Measurements from ENCODE around the gene EIF5A. TPM values are rescaled to one million over a fixed set of nuclear protein-coding genes. Genes with fewer than 3 reads are reported as not detected.

Gene EIF5A
- total RNA-seq, 1 donor from 2014 or later, result 323 TPM

DNA sequence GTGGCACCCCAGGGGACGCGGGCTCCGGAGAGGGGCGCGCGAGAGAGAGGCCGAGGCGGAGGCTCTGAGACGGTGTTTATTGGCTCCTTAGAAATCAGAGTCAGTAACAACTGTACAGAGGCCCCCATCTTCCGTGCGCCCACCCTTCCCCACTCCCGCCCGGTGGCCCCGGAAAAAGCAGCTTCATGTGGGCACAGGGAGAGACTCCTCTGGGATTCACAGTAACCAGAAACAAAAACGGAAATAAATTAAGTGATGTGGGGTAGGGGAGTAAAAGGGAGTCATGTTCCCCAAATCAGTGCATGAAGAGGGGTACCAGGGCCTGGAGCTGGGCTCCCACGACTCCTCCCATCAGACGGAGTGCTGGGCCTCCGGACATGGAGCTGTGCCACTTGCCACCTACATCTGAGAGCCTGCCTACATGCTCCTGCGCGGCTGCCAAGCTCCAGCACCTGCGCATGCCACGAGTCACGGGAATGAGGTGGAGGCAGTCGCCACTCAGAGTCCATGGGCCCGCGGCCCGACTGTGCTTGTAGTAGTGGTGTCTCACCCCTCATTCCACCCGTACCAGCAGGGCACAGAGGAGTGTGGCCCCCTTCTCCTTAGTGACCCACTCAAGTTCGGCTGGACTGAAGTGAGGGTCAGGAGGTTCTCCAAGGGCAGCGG is 8.3 kb downstream of the EIF5A start:
- H3K27me3 Mint-ChIP-seq, result no peaks in the 10 kb centered on the region
- peak overlapping the region; percentile 92 for H3K27ac Mint-ChIP-seq
- H3K36me3 Mint-ChIP-seq (ENCODE audit: insufficient read depth), result peaks cover 16% of the 10 kb centered on the region
- DNase-seq (ENCODE audit: low spot score, unreplicated experiment), result no peak
- peak overlapping the region; percentile 81 for H3K4me3 Mint-ChIP-seq (ENCODE audit: low read depth)
- H3K9me3 Mint-ChIP-seq (ENCODE audit: low read depth), result no peaks in the 10 kb centered on the region
- TF ChIP-seq, protein P1, sequence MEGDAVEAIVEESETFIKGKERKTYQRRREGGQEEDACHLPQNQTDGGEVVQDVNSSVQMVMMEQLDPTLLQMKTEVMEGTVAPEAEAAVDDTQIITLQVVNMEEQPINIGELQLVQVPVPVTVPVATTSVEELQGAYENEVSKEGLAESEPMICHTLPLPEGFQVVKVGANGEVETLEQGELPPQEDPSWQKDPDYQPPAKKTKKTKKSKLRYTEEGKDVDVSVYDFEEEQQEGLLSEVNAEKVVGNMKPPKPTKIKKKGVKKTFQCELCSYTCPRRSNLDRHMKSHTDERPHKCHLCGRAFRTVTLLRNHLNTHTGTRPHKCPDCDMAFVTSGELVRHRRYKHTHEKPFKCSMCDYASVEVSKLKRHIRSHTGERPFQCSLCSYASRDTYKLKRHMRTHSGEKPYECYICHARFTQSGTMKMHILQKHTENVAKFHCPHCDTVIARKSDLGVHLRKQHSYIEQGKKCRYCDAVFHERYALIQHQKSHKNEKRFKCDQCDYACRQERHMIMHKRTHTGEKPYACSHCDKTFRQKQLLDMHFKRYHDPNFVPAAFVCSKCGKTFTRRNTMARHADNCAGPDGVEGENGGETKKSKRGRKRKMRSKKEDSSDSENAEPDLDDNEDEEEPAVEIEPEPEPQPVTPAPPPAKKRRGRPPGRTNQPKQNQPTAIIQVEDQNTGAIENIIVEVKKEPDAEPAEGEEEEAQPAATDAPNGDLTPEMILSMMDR (IDR thresholded peaks at IDR 0.05; ENCODE audit: unreplicated experiment), result no peak
- H3K4me1 Mint-ChIP-seq (ENCODE audit: low read depth), result peaks cover 9% of the 10 kb centered on the region

DNA sequence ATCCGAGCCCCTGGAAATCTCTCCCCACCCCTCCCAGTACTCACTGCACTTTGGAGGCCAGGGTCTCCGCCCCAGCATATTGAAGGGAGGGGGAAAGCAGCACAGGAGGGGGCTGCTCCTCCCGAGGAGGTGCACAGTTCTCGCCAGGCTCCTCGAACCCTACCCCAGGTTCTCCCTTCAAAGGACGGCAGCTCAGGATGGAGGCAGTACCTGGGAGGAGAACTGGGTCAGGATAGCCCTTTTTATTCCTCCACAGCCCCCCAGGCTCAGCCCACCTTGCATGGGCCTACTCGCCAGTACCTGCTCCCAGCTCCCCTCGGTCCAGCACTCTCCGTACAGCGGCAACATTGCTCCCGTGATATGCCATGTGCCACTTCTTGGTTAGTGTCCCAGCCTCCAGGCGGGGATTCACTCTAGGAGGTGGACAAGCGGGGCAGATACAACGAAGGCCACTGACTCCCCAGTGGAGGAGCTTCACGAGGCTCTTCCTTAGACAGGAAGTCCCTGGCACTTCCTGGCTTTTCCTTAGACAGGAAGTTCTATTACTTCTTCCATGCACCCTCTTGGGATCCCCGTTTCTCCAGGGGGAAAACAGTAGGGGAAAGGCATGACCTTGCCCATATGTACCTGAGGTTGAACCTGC is 9.9 kb downstream of the EIF5A start:
- H3K4me3 Mint-ChIP-seq (ENCODE audit: low read depth), result peak overlapping the region; percentile 46
- peaks cover 9% of the 10 kb centered on the region for H3K4me1 Mint-ChIP-seq (ENCODE audit: low read depth)
- no peaks in the 10 kb centered on the region for H3K9me3 Mint-ChIP-seq (ENCODE audit: low read depth)
- H3K27ac Mint-ChIP-seq, result no peak overlapping the region
- TF ChIP-seq, protein P1 (IDR thresholded peaks at IDR 0.05; ENCODE audit: unreplicated experiment), result no peak
- H3K27me3 Mint-ChIP-seq, result no peaks in the 10 kb centered on the region
- DNase-seq (ENCODE audit: low spot score, unreplicated experiment), result no peak
- peaks cover 14% of the 10 kb centered on the region for H3K36me3 Mint-ChIP-seq (ENCODE audit: insufficient read depth)

DNA sequence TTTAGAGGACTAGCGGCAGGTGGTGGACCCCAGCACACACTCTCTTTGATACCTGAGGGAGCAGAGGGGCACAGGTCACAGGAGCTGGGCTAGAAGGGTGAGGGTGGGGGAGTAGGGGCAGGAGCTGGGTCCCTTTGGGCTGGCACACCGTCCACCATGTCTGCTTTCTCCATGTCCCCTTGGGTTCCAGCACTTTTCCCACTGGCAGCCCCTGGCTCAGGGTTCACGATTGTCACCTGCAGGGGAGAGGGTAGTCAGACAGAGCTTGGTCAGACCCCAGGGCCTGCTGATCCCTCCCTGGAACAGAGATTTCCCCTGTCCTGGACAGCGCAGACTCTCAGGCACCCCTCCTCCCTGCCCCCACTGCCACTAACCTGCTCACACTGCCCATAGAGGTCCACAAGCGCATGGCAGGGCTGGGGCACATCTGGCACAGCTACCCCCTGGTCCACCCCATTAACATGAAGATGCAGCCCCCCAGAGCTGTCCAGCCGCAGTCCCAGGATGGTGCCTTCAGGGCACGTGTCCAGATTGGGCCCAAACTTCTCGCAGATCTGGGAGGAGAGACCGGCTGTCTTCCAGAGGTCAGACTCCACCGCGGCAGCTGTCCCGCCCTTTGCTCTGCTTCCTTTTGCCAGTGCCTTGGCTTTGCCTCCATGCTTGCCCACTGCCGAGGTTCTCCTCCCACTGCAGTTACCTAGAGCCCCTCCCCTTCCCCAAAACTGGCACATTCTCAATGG is 10.9 kb downstream of the EIF5A start:
- Mint-ChIP-seq H3K4me3 (ENCODE audit: low read depth) (no peak overlapping the region), H3K9me3 (ENCODE audit: low read depth) (no peaks in the 10 kb centered on the region), H3K27ac (no peak overlapping the region), H3K27me3 (no peaks in the 10 kb centered on the region), H3K36me3 (ENCODE audit: insufficient read depth) (peaks cover 8% of the 10 kb centered on the region), H3K4me1 (ENCODE audit: low read depth) (peaks cover 9% of the 10 kb centered on the region)
- TF ChIP-seq, protein P1 (IDR thresholded peaks at IDR 0.05; ENCODE audit: unreplicated experiment), result no peak
- no peak for DNase-seq (ENCODE audit: low spot score, unreplicated experiment)

DNA sequence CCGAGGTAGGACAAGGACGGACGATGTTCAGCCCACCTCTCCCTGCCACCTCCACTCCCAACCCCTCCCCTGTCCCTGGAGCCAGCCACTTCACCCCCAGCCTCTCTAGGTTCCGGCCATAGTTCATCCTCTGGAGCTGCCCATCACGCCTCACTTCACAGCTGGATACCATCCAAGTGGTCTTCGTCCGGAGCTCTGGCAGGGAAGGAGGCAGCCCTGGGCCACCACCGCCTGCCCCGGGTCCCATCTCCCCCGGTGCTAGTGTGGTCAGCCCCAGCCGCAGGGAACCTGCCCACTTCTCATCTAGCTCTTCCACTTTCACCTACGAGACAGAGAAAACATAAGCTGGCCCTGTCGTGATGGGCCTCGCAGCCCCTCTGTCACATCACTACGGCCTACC is 14.0 kb downstream of the EIF5A start:
- H3K4me1 Mint-ChIP-seq (ENCODE audit: low read depth), result peaks cover under 1% of the 10 kb centered on the region
- DNase-seq (ENCODE audit: low spot score, unreplicated experiment), result no peak
- H3K27me3 Mint-ChIP-seq, result no peaks in the 10 kb centered on the region
- TF ChIP-seq, protein P1 (IDR thresholded peaks at IDR 0.05; ENCODE audit: unreplicated experiment), result no peak
- H3K9me3 Mint-ChIP-seq (ENCODE audit: low read depth), result no peaks in the 10 kb centered on the region
- no peak overlapping the region for H3K27ac Mint-ChIP-seq
- peaks cover 11% of the 10 kb centered on the region for H3K36me3 Mint-ChIP-seq (ENCODE audit: insufficient read depth)
- H3K4me3 Mint-ChIP-seq (ENCODE audit: low read depth), result no peak overlapping the region

DNA sequence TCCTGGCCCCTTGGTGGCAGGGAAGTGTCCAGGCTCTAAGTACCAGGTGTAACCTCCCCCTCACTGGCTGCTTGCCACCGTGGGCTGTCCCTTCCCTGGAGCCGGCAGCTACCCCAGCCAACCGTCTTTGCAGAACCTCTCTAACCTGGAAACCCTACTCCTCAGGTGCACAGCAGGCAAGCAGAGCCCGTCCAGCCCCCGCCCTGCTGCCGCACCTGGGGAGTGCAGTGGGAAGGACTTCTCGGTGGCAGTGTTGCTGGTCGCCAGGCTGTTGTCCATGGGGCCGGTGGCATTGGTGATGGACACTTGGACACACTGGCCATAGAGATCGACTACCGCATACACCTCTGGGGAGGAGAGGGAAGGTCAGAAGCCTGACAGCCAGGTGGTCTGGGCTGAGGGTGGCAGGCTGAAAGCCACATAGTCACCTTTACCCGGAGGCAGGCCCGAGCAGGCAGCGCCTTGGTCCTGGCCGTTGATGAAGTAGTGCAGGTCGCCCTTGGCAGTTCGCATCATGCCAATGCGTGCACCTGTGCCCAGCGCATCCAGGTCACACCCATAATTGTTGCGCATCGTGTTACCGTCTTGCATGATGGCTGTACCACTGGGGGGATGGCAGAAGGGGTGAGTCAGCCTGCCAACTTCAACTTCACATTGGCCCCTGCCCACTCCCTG is 15.2 kb downstream of the EIF5A start:
- Mint-ChIP-seq H3K27ac (no peak overlapping the region), H3K36me3 (ENCODE audit: insufficient read depth) (peaks cover 9% of the 10 kb centered on the region)

More for the DNA sequence above, 15.2 kb downstream of the EIF5A start:
- Mint-ChIP-seq H3K27me3 (no peaks in the 10 kb centered on the region), H3K4me3 (ENCODE audit: low read depth) (no peak overlapping the region), H3K4me1 (ENCODE audit: low read depth) (no peaks in the 10 kb centered on the region), H3K9me3 (ENCODE audit: low read depth) (no peaks in the 10 kb centered on the region)
- TF ChIP-seq, protein P1 (IDR thresholded peaks at IDR 0.05; ENCODE audit: unreplicated experiment), result no peak
- DNase-seq (ENCODE audit: low spot score, unreplicated experiment), result no peak
